Thoracic aorta (tissue), 2 donors: ENCODE measurements around the gene EXOC8. TPM values are rescaled to one million over a fixed set of nuclear protein-coding genes. Genes with fewer than 3 reads are reported as not detected.

ENCODE experiments used
- ATAC-seq: fragments of 150-250 bp; one replicate; pipeline ENCODE4 v1.8.0; 2017; ENCODE audit warnings: low read depth; ENCODE audit not compliant: insufficient number of reproducible peaks, low FRiP score
- DNase-seq: peaks from one replicate; pipeline ENCODE4 v3.0.0-alpha.2; 2020; ENCODE audit warnings: low spot score
- H3K27ac ChIP-seq, 2 donors: fragments of 200-600 bp; sonication (generic); 1 replicate in 1 of 2; 2 replicates in 1 of 2; pipeline ENCODE4 v1.5.1; 2016; ENCODE audit warnings: mild to moderate bottlenecking in 2 of 2, moderate library complexity in 2 of 2
- H3K27me3 ChIP-seq: fragments of 200-600 bp; sonication (generic); replicated peaks from 2 replicates; pipeline ENCODE4 v1.6.0; 2016; ENCODE audit warnings: mild to moderate bottlenecking; ENCODE audit not compliant: insufficient read depth
- H3K36me3 ChIP-seq: fragments of 200-600 bp; sonication (generic); one replicate; pipeline ENCODE4 v1.5.1; 2016
- H3K4me1 ChIP-seq, 2 donors: fragments of 200-600 bp; sonication (generic); 1 replicate in 1 of 2; 2 replicates in 1 of 2; pipeline versions ENCODE4 v1.5.1 to v1.6.0; 2016; ENCODE audit warnings: low read depth in 2 of 2, mild to moderate bottlenecking in 1 of 2; ENCODE audit not compliant: control insufficient read depth in 1 of 2
- H3K4me3 ChIP-seq: fragments of 200-600 bp; sonication (generic); 2 replicates; pipeline ENCODE4 v1.5.1; 2016; ENCODE audit warnings: mild to moderate bottlenecking
- H3K9me3 ChIP-seq: fragments of 200-600 bp; sonication (generic); 2 replicates; pipeline ENCODE4 v1.5.1; 2016
- CTCF ChIP-seq: fragments of 200-600 bp; sonication (generic); IDR thresholded peaks from one replicate; pipeline ENCODE4 v1.5.1; 2019; ENCODE audit warnings: antibody characterized with exemption
- total RNA-seq, 2 donors: library from RNA; depleted of rRNA; stranded (reverse); fragments of >200 nt; gene quantifications; one replicate each; pipeline versions ENCODE4 v1.1.0 to v1.2.3, GENCODE V29; 2016

The EXOC8 gene
- total RNA-seq, 2 donors from 2014 or later: 15.0 to 21.7 TPM

GRCh38 chr1:231311720-231312431 is 25.8 kb downstream of the EXOC8 start:
- TF ChIP-seq CTCF: no peak
- Histone ChIP-seq H3K4me3 (no peak overlapping the region), H3K27ac (no peak overlapping the region), H3K9me3 (no peaks in the 10 kb centered on the region), H3K36me3 (no peaks in the 10 kb centered on the region), H3K27me3 (no peaks in the 10 kb centered on the region), H3K4me1 (no peaks in the 10 kb centered on the region)
- DNase-seq (no peak), ATAC-seq (no peak)

- no peak for ATAC-seq
- no peak for TF ChIP-seq CTCF
- no peak overlapping the region for H3K4me3 ChIP-seq
- no peak overlapping the region for H3K27ac ChIP-seq
- H3K9me3 ChIP-seq: no peaks in the 10 kb centered on the region
- no peak for DNase-seq
- H3K4me1 ChIP-seq: no peaks in the 10 kb centered on the region
- H3K27me3 ChIP-seq: no peaks in the 10 kb centered on the region
- no peaks in the 10 kb centered on the region for H3K36me3 ChIP-seq
Observed at GRCh38 chr1:231310391-231310934, 27.2 kb downstream of the EXOC8 start.

GRCh38 chr1:231301990-231302389 is 35.7 kb downstream of the EXOC8 start:
- H3K4me1 ChIP-seq: no peaks in the 10 kb centered on the region
- no peak for DNase-seq
- no peak overlapping the region for H3K27ac ChIP-seq
- no peaks in the 10 kb centered on the region for H3K36me3 ChIP-seq
- H3K4me3 ChIP-seq: no peak overlapping the region
- TF ChIP-seq CTCF: no peak
- no peaks in the 10 kb centered on the region for H3K27me3 ChIP-seq
- ATAC-seq: no peak
- no peaks in the 10 kb centered on the region for H3K9me3 ChIP-seq

GRCh38 chr1:231295938-231296337 is 41.7 kb downstream of the EXOC8 start:
- Histone ChIP-seq H3K27me3 (no peaks in the 10 kb centered on the region), H3K9me3 (no peaks in the 10 kb centered on the region), H3K4me3 (no peak overlapping the region), H3K4me1 (no peaks in the 10 kb centered on the region), H3K27ac (no peak overlapping the region), H3K36me3 (no peaks in the 10 kb centered on the region)
- DNase-seq: no peak
- no peak for TF ChIP-seq CTCF
- no peak for ATAC-seq

- ATAC-seq (no peak), DNase-seq (no peak)
- TF ChIP-seq CTCF: no peak
- Histone ChIP-seq H3K4me3 (no peak overlapping the region), H3K4me1 (no peaks in the 10 kb centered on the region), H3K27me3 (no peaks in the 10 kb centered on the region), H3K9me3 (no peaks in the 10 kb centered on the region), H3K27ac (no peak overlapping the region), H3K36me3 (no peaks in the 10 kb centered on the region)
Observed at GRCh38 chr1:231286603-231287002, 51.0 kb downstream of the EXOC8 start.
